H1 (cell line): ENCODE results near the gene RPS28. TPM values are rescaled to one million over a fixed set of nuclear protein-coding genes. Genes with fewer than 3 reads are reported as not detected.

Source experiments
- CTCF ChIA-PET: fragments of 300-600 bp; sonication (Branson Sonifier 250); formaldehyde crosslinking; loops from one replicate; lab custom pipeline; 2021; ENCODE audit not compliant: partially characterized antibody; lab: Charles Lee
- POLR2A ChIA-PET: fragments of 300-600 bp; sonication (Branson Sonifier 250); formaldehyde crosslinking; loops from one replicate; lab custom pipeline; 2021; ENCODE audit warnings: inconsistent platforms; ENCODE audit not compliant: partially characterized antibody; lab: Charles Lee
- DNase-seq, 2 experiments: peaks; one replicate each; pipeline versions ENCODE4 v3.0.0 to v3.0.0-alpha.2; 2010 to 2022; ENCODE audit warnings: low spot score in 2 of 2, low read depth in 1 of 2, mixed read lengths in 1 of 2
- FAIRE-seq: peaks from 2 replicates; lab custom pipeline; 2011; peaks lifted over from hg19 to GRCh38; lab: Jason Lieb, UNC
- H2AFZ ChIP-seq: 2 replicates; pipeline ENCODE4 v1.8.1; 2012; ENCODE audit warnings: low read length, inconsistent platforms
- H2AK5ac ChIP-seq: 2 replicates; pipeline ENCODE4 v1.6.1; 2013; ENCODE audit warnings: low read depth, low read length
- H2BK120ac ChIP-seq: replicated peaks from 2 replicates; pipeline ENCODE3; 2013; ENCODE audit warnings: low read depth, low read length, inconsistent platforms
- H2BK12ac ChIP-seq: 2 replicates; pipeline ENCODE4 v1.6.1; 2013; ENCODE audit warnings: low read depth, low read length
- H2BK15ac ChIP-seq: 2 replicates; pipeline ENCODE4 v1.6.1; 2013; ENCODE audit warnings: low read length
- H2BK20ac ChIP-seq: 2 replicates; pipeline ENCODE4 v1.6.1; 2013; ENCODE audit warnings: low read length
- H2BK5ac ChIP-seq: 2 replicates; pipeline ENCODE4 v1.6.1; 2013; ENCODE audit warnings: low read depth, low read length
- H3K14ac ChIP-seq: 2 replicates; pipeline ENCODE4 v1.6.1; 2013; ENCODE audit warnings: inconsistent platforms; ENCODE audit not compliant: insufficient read length
- H3K18ac ChIP-seq: 2 replicates; pipeline ENCODE4 v1.6.1; 2013; ENCODE audit warnings: low read length; ENCODE audit errors: extremely low read depth
- H3K23ac ChIP-seq: 2 replicates; pipeline ENCODE4 v1.6.1; 2013; ENCODE audit warnings: inconsistent platforms; ENCODE audit not compliant: insufficient read length
- H3K23me2 ChIP-seq: 2 replicates; pipeline ENCODE4 v1.6.1; 2013; ENCODE audit warnings: low read depth, low read length
- H3K27ac ChIP-seq: 2 replicates; pipeline ENCODE4 v1.6.1; 2011; ENCODE audit warnings: low read depth, low read length, inconsistent platforms
- H3K27me3 ChIP-seq, 4 experiments: replicated peaks in 1 of 4; 1 replicate in 1 of 4; 2 replicates in 3 of 4; pipeline versions ENCODE4 v1.6.1 to v1.8.1; 2011 to 2013; ENCODE audit warnings: low read length in 3 of 4, mild to moderate bottlenecking in 3 of 4, inconsistent platforms in 2 of 4, mixed read lengths in 2 of 4, moderate library complexity in 1 of 4; ENCODE audit not compliant: control insufficient read depth in 3 of 4, insufficient read depth in 3 of 4; ENCODE audit errors: extremely low read depth in 1 of 4
- H3K36me3 ChIP-seq, 4 experiments: 2 replicates each; pipeline versions ENCODE4 v1.6.1 to v1.8.1; 2011 to 2013; ENCODE audit warnings: mild to moderate bottlenecking in 4 of 4, low read length in 3 of 4, moderate library complexity in 2 of 4, control low read depth in 1 of 4, inconsistent platforms in 1 of 4; ENCODE audit not compliant: insufficient read depth in 4 of 4, control insufficient read depth in 2 of 4
- H3K4ac ChIP-seq: replicated peaks from 2 replicates; pipeline ENCODE3; 2013; ENCODE audit warnings: low read length, low read depth, mixed read lengths, inconsistent platforms; ENCODE audit not compliant: insufficient read length
- H3K4me1 ChIP-seq, 4 experiments: replicated peaks in 1 of 4; 1 replicate in 1 of 4; 2 replicates in 3 of 4; pipeline versions ENCODE4 v1.6.1 to v1.8.1; 2011 to 2013; ENCODE audit warnings: low read length in 3 of 4, inconsistent platforms in 2 of 4, mixed read lengths in 1 of 4; ENCODE audit not compliant: insufficient read depth in 4 of 4, control insufficient read depth in 3 of 4
- H3K4me2 ChIP-seq, 2 experiments: 2 replicates each; pipeline versions ENCODE4 v1.6.1 to v1.8.1; 2011 to 2013; ENCODE audit warnings: low read depth in 2 of 2, low read length in 2 of 2, control low read depth in 1 of 2, inconsistent platforms in 1 of 2, mild to moderate bottlenecking in 1 of 2; ENCODE audit not compliant: insufficient read depth in 1 of 2
- H3K4me3 ChIP-seq, 4 experiments: fragments of 200-600, 300-600 bp in 1 of 4; sonication (generic), shearing (Covaris generic), sonication (Bioruptor Twin) in 1 of 4; 2 replicates each; pipeline versions ENCODE4 v1.5.1 to v1.8.1; 2011 to 2016; ENCODE audit warnings: low read length in 4 of 4, low read depth in 3 of 4, control low read depth in 2 of 4, inconsistent platforms in 2 of 4, mild to moderate bottlenecking in 2 of 4, mixed read lengths in 1 of 4, moderate library complexity in 1 of 4; ENCODE audit not compliant: insufficient read depth in 2 of 4; ENCODE audit errors: extremely low read depth in 1 of 4
- H3K56ac ChIP-seq: replicated peaks from 2 replicates; pipeline ENCODE3; 2013; ENCODE audit warnings: low read depth, mild to moderate bottlenecking, mixed read lengths, low read length, inconsistent platforms; ENCODE audit not compliant: insufficient read length
- H3K79me1 ChIP-seq: 2 replicates; pipeline ENCODE4 v1.6.1; 2013; ENCODE audit warnings: low read depth, low read length, control low read depth
- H3K79me2 ChIP-seq, 2 experiments: 2 replicates each; pipeline versions ENCODE4 v1.6.1 to v1.8.1; 2012 to 2013; ENCODE audit warnings: low read length in 2 of 2, mild to moderate bottlenecking in 2 of 2, inconsistent platforms in 1 of 2; ENCODE audit not compliant: insufficient read depth in 2 of 2, control insufficient read depth in 1 of 2
- H3K9ac ChIP-seq, 4 experiments: replicated peaks in 1 of 4; 1 replicate in 1 of 4; 2 replicates in 3 of 4; pipeline versions ENCODE4 v1.6.1 to v1.8.1; 2011 to 2013; ENCODE audit warnings: low read depth in 3 of 4, low read length in 3 of 4, control low read depth in 2 of 4, mild to moderate bottlenecking in 2 of 4, moderate library complexity in 2 of 4, inconsistent platforms in 1 of 4; ENCODE audit errors: extremely low read depth in 1 of 4
- H3K9me3 ChIP-seq, 2 experiments: 2 replicates each; pipeline versions ENCODE4 v1.6.1 to v1.8.1; 2012 to 2013; ENCODE audit warnings: mild to moderate bottlenecking in 2 of 2, moderate library complexity in 2 of 2, control low read depth in 1 of 2, inconsistent platforms in 1 of 2, low read depth in 1 of 2, low read length in 1 of 2, mixed read lengths in 1 of 2; ENCODE audit not compliant: insufficient read depth in 2 of 2
- H4K20me1 ChIP-seq, 2 experiments: replicated peaks in 1 of 2; 2 replicates each; pipeline versions ENCODE3 to v1.8.1; 2011 to 2013; ENCODE audit warnings: inconsistent platforms in 2 of 2, low read length in 2 of 2, mild to moderate bottlenecking in 1 of 2; ENCODE audit not compliant: insufficient read depth in 2 of 2, control insufficient read depth in 1 of 2
- H4K5ac ChIP-seq: 2 replicates; pipeline ENCODE4 v1.6.1; 2013; ENCODE audit warnings: low read length, low read depth, mixed read lengths, inconsistent platforms; ENCODE audit not compliant: insufficient read length
- H4K8ac ChIP-seq: 2 replicates; pipeline ENCODE4 v1.8.0; 2013; ENCODE audit warnings: mild to moderate bottlenecking, moderate library complexity, low read length, inconsistent platforms; ENCODE audit not compliant: insufficient read depth; ENCODE audit errors: extremely low read depth
- H4K91ac ChIP-seq: replicated peaks from 2 replicates; pipeline ENCODE3; 2013; ENCODE audit warnings: low read length, mixed read lengths, inconsistent platforms; ENCODE audit not compliant: insufficient read length
- CBX5 ChIP-seq: fragments of 300-800, 300-1000 bp; sonication (generic); IDR thresholded peaks from 2 replicates; pipeline ENCODE4 v1.7.1; 2016; ENCODE audit warnings: antibody characterized with exemption, low read length, low read depth
- CBX8 ChIP-seq: fragments of 300-800, 300-1000 bp; sonication (generic); IDR thresholded peaks from 2 replicates; pipeline ENCODE4 v1.7.1; 2016; ENCODE audit warnings: low read depth, low read length, borderline replicate concordance
- MAFK ChIP-seq: IDR thresholded peaks from 2 replicates; pipeline ENCODE4 v1.6.1; 2012; ENCODE audit warnings: low read depth, mild to moderate bottlenecking, improper control_type of control experiment, low read length
- POU5F1 ChIP-seq: IDR thresholded peaks from 2 replicates; pipeline ENCODE4 v1.6.1; 2011; ENCODE audit warnings: low read depth, mild to moderate bottlenecking, low read length, moderate library complexity
- RBBP5 ChIP-seq: IDR thresholded peaks from 2 replicates; pipeline ENCODE4 v1.7.1; 2012; ENCODE audit warnings: low read depth, mild to moderate bottlenecking, inconsistent platforms, low read length, moderate library complexity, borderline replicate concordance
- SUZ12 ChIP-seq: fragments of 200-600 bp; sonication (generic); IDR thresholded peaks from 2 replicates; pipeline ENCODE4 v1.6.1; 2012; ENCODE audit warnings: mild to moderate bottlenecking, inconsistent platforms, low read length, moderate library complexity, mixed read lengths
- TCF12 ChIP-seq: IDR thresholded peaks from 2 replicates; pipeline ENCODE4 v1.6.1; 2011; ENCODE audit warnings: low read depth, mild to moderate bottlenecking, low read length
- YY1 ChIP-seq: IDR thresholded peaks from 2 replicates; pipeline ENCODE4 v1.6.1; 2011; ENCODE audit warnings: low read depth, mild to moderate bottlenecking, low read length
- WGBS, 2 experiments: shearing (Covaris generic) in 1 of 2; methylation state at CpG; one replicate each; pipeline versions ENCODE4 v1.1.6 to v1.1.7; 2013 to 2015; ENCODE audit warnings: low lambda C conversion rate in 2 of 2, mixed read lengths in 2 of 2, inconsistent platforms in 1 of 2, low coverage in 1 of 2, missing lambda C conversion rate in 1 of 2; ENCODE audit not compliant: insufficient replicate concordance in 2 of 2, insufficient coverage in 1 of 2, insufficient read length in 1 of 2; ENCODE audit errors: extremely low coverage in 1 of 2, missing lambda C conversion rate in 1 of 2; 5-methylcytosine and 5-hydroxymethylcytosine counted together
- polyA plus RNA-seq, 7 experiments: library from polyadenylated mRNA; depleted of rRNA in 3 of 7; stranded (reverse) in 5 of 7; unstranded in 2 of 7; fragments of >200 nt in 5 of 7; fragments of 200-250 nt in 2 of 7; gene quantifications; 1 replicate in 5 of 7; 2 replicates in 1 of 7; 4 replicates in 1 of 7; pipeline versions ENCODE4 v1.2.1 to v1.2.3, GENCODE V29; 2011 to 2013; ENCODE audit warnings: missing spikeins in 2 of 7, mixed read lengths in 2 of 7
- total RNA-seq: library from RNA; stranded (reverse); fragmentation: NEBNext Ultra II Directional; extraction: Animal tissue kit (Norgen Biotek cat#: 25700); gene quantifications from 2 replicates; pipeline ENCODE4 v1.2.1, GENCODE V29; 2021
- TF ChIP-seq, protein P1 (sequence below), 3 experiments: IDR thresholded peaks; 1 replicate in 2 of 3; 2 replicates in 1 of 3; pipeline versions ENCODE4 v1.5.1 to v1.6.1; 2011; ENCODE audit warnings: low read length in 3 of 3, mild to moderate bottlenecking in 3 of 3, inconsistent platforms in 2 of 3, low read depth in 1 of 3, moderate library complexity in 1 of 3; ENCODE audit not compliant: insufficient read depth in 1 of 3; ENCODE audit errors: control extremely low read depth in 1 of 3

RPS28 gene
- total and polyA plus RNA-seq, 2 of the 8 experiments (the other 6 are each of a cell fraction or from before 2014, with no cell fraction given): 1,241 to 1,699 TPM

DNA sequence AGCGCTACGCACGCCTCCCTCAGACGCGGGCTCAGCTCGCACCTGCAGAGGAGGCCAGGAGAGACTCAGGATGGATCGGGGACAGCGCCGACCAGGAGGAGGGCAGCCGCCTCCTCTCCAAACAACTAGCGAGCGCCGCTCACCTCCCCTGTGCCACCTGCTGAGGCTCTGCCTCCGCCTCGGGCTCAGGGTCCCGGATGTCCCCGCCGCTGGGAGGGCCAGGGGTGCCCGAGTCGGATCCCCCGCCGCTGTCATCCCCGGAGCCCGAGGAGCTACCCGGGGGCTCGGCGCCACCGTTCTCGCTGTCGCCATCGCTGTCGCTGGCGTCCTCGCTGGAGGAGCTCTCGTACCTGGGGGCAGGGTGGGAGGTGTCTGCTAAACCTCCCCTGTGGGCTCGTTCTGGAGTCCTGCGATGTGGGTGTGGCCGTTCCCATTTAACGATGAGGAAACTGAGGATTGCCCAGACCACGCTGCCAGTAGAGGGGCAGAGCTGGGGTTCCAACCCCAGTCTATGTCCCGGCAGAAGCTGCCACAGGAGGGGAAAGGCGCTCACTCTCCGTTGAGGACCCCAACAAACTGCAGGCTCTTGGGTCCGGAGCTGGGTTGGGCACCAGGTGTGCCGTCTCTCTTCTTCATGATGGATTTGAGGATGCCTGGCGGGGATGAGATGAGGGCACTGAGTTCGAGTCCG is 12.6 kb downstream of the RPS28 start:
- peaks cover 0 to 4% (median 0%) of the 10 kb centered on the region in 4 experiments; a peak in 1 of 8 replicates for H3K36me3 ChIP-seq
- no peak overlapping the region for H3K56ac ChIP-seq
- DNase-seq (peak in 1 of 2 experiments; percentile 73), FAIRE-seq (no peak)
- H2BK20ac ChIP-seq: no peak overlapping the region
- CTCF ChIA-PET: interaction anchor here (0.6 to 3.7 kb wide), 12 partner anchors 8 to 1960 kb away, joined by 3 to 32 read pairs (median 3); partner anchors contain the start of genes CCL25, NDUFA7 and RPS28
- no peak overlapping the region for H3K27ac ChIP-seq
- H3K4me3 ChIP-seq: peak overlapping the region; percentile 40 to 56 (median 44)
- 0 out of 2 replicates have a peak overlapping the region, but pooled peaks have one; percentile 8 for H2BK15ac ChIP-seq
- WGBS, 2 experiments: 10% methylated on average over 38 of the region's 48 CpGs; no CpG with 5 or more reads in 1 of the 2 experiments
- no peak overlapping the region for H4K91ac ChIP-seq
- H2BK120ac ChIP-seq: no peak overlapping the region
- peak overlapping the region; percentile 51; the same call in 1 of the 2 replicates for H3K18ac ChIP-seq
- no peak overlapping the region for H2BK5ac ChIP-seq
- no peak overlapping the region for H2AK5ac ChIP-seq
- H3K79me2 ChIP-seq: no peaks in the 10 kb centered on the region
- H3K9me3 ChIP-seq: no peaks in the 10 kb centered on the region
- H3K4me1 ChIP-seq: peaks cover 0 to 17% (median 10%) of the 10 kb centered on the region in 4 experiments; a peak in 6 of 7 replicates
- H2AFZ ChIP-seq: no peak overlapping the region; the same call in 1 of the 2 replicates
- H3K9ac ChIP-seq: no peak overlapping the region
- H3K27me3 ChIP-seq: peaks cover 21 to 38% (median 33%) of the 10 kb centered on the region in 4 experiments
- H3K79me1 ChIP-seq: no peaks in the 10 kb centered on the region
- peak overlapping the region; percentile 81 to 85 for H3K4me2 ChIP-seq
- H4K8ac ChIP-seq: peak overlapping the region; percentile 83
- H4K20me1 ChIP-seq: no peaks in the 10 kb centered on the region
- H2BK12ac ChIP-seq: no peak overlapping the region
- H4K5ac ChIP-seq: no peak overlapping the region
- H3K4ac ChIP-seq: no peak overlapping the region
- POLR2A ChIA-PET: interaction anchor here (1.2 to 27.1 kb wide), 8 partner anchors 9 to 180 kb away, joined by 3 to 583 read pairs (median 6); partner anchors contain the start of genes ANGPTL4, CD320, KANK3 and NDUFA7
- H3K23me2 ChIP-seq: peaks cover 16% of the 10 kb centered on the region; the same call in 1 of the 2 replicates
- no peak overlapping the region for H3K23ac ChIP-seq
- H3K14ac ChIP-seq: no peak overlapping the region
- TF ChIP-seq SUZ12: peak; percentile 87
- no peak for TF ChIP-seq CBX8
- no peak for TF ChIP-seq MAFK
- no peak for TF ChIP-seq TCF12
- TF ChIP-seq YY1: no peak
- TF ChIP-seq, protein P1, sequence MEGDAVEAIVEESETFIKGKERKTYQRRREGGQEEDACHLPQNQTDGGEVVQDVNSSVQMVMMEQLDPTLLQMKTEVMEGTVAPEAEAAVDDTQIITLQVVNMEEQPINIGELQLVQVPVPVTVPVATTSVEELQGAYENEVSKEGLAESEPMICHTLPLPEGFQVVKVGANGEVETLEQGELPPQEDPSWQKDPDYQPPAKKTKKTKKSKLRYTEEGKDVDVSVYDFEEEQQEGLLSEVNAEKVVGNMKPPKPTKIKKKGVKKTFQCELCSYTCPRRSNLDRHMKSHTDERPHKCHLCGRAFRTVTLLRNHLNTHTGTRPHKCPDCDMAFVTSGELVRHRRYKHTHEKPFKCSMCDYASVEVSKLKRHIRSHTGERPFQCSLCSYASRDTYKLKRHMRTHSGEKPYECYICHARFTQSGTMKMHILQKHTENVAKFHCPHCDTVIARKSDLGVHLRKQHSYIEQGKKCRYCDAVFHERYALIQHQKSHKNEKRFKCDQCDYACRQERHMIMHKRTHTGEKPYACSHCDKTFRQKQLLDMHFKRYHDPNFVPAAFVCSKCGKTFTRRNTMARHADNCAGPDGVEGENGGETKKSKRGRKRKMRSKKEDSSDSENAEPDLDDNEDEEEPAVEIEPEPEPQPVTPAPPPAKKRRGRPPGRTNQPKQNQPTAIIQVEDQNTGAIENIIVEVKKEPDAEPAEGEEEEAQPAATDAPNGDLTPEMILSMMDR (IDR thresholded peaks at IDR 0.05; ENCODE audit: control extremely low read depth in 1 of 3, insufficient read depth in 1 of 3, low read depth in 1 of 3, low read length in 3 of 3): no peak
- no peak for TF ChIP-seq RBBP5
- no peak for TF ChIP-seq POU5F1
- TF ChIP-seq CBX5: no peak
